HepG2 (cell line): Measurements from ENCODE around the gene CHRNG. TPM values are rescaled to one million over a fixed set of nuclear protein-coding genes. Genes with fewer than 3 reads are reported as not detected.

Experiments
- AGO2 ChIP-seq: fragments of 200-400 bp; formaldehyde crosslinking; optimal IDR thresholded peaks from 2 replicates; pipeline ENCODE3; 2017; ENCODE audit warnings: mild to moderate bottlenecking, low read depth, low read length, moderate library complexity
- KDM2A ChIP-seq: sonication (generic); formaldehyde crosslinking; IDR thresholded peaks from 2 replicates; pipeline ENCODE4 v1.4.0; 2020; ENCODE audit warnings: low read depth, missing genetic modification reagents, borderline replicate concordance
- KLF9 ChIP-seq: IDR thresholded peaks from 2 replicates; pipeline ENCODE4 v1.6.1; 2016; ENCODE audit warnings: low read depth
- POLR2A ChIP-seq, 2 experiments: IDR thresholded peaks; 2 replicates each; pipeline ENCODE4 v1.6.1; 2011; ENCODE audit warnings: low read depth in 2 of 2, low read length in 2 of 2, mild to moderate bottlenecking in 1 of 2, moderate library complexity in 1 of 2; ENCODE audit not compliant: insufficient read depth in 1 of 2
- PTBP1 ChIP-seq: fragments of 200-400 bp; formaldehyde crosslinking; IDR thresholded peaks from 2 replicates; pipeline ENCODE4 v1.6.1; 2018; ENCODE audit warnings: low read length, low read depth; ENCODE audit not compliant: poor library complexity, severe bottlenecking
- RBM22 ChIP-seq: fragments of 200-400 bp; formaldehyde crosslinking; optimal IDR thresholded peaks from 2 replicates; pipeline ENCODE3; 2017; ENCODE audit warnings: mild to moderate bottlenecking, low read length, moderate library complexity
- ZMAT3 ChIP-seq: sonication (generic); formaldehyde crosslinking; conservative IDR thresholded peaks from 2 replicates; pipeline ENCODE4 v1.7.0; 2021; ENCODE audit warnings: missing genetic modification reagents
- ZNF891 ChIP-seq: sonication (generic); formaldehyde crosslinking; IDR thresholded peaks from 2 replicates; pipeline ENCODE4 v1.5.0; 2020; ENCODE audit warnings: mild to moderate bottlenecking, missing genetic modification reagents
- polyA plus RNA-seq, 8 experiments: library from polyadenylated mRNA; depleted of rRNA in 3 of 8; stranded (reverse) in 7 of 8; unstranded in 1 of 8; fragments of >200 nt; fragmentation: Illumina TruSeq in 4 of 8; extraction: Trizol in 4 of 8; gene quantifications; 2 replicates each; pipeline versions ENCODE4 v1.2.1 to v1.2.3, GENCODE V29; 2011 to 2016; ENCODE audit warnings: low read depth in 4 of 8, missing spikeins in 1 of 8, mixed read lengths in 1 of 8; ENCODE audit not compliant: insufficient read depth in 1 of 8
- total RNA-seq, 5 experiments: library from RNA; depleted of rRNA; stranded (reverse); fragments of >200 nt; fragmentation: Illumina TruSeq; extraction: Trizol; gene quantifications; 2 replicates each; pipeline ENCODE4 v1.2.3, GENCODE V29; 2016; ENCODE audit warnings: low read depth in 1 of 5
- TF ChIP-seq, protein P1 (sequence below): sonication (generic); formaldehyde crosslinking; IDR thresholded peaks from 2 replicates; pipeline ENCODE4 v1.4.0; 2020; ENCODE audit warnings: missing genetic modification reagents, borderline replicate concordance
- TF ChIP-seq, protein P2 (sequence below): sonication (generic); formaldehyde crosslinking; IDR thresholded peaks from 2 replicates; pipeline ENCODE4 v1.4.0; 2020; ENCODE audit warnings: missing genetic modification reagents, borderline replicate concordance

Gene CHRNG
- total and polyA plus RNA-seq, 2 of the 13 experiments (the other 11 are each of a cell fraction or from before 2014, with no cell fraction given): not detected

DNA sequence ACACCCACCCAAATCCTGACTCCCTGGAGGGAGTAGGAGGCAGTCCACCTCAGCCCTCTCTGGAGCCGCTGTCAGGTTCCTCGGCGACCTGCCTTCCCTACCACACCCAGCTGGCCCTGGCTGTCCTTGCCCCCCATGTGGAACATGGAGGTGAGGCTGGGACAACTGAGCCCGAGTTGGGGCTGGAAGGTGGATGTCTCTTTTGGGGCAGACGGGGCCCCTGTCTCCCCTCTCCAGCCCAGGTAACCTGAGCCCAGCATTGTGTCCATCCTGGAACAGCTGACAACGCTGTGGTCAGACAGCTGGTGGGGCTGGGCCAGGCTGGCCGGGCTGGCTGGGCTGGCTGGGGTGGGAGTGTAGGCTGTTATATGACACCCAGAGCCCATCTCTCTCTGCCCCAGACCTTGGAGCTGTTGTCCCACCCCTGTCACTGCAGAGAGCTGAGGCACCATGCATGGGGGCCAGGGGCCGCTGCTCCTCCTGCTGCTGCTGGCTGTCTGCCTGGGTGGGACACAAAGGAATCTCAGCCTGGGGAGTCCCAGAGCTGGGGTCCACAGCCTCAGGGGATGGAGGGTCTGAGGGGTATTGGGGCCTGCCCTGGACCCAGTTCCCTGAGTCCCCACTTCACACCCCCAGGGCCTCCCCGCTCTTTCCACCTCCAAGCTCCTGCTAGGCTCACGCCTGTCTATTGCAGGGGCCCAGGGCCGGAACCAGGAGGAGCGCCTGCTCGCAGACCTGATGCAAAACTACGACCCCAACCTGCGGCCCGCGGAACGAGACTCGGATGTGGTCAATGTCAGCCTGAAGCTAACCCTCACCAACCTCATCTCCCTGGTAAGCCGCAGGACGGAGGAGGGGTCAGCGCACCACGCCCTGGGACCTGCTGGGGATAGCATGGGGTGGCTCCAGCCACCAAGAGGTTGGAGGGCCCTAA lies at the start of gene CHRNG (continued):
- TF ChIP-seq, protein P1, sequence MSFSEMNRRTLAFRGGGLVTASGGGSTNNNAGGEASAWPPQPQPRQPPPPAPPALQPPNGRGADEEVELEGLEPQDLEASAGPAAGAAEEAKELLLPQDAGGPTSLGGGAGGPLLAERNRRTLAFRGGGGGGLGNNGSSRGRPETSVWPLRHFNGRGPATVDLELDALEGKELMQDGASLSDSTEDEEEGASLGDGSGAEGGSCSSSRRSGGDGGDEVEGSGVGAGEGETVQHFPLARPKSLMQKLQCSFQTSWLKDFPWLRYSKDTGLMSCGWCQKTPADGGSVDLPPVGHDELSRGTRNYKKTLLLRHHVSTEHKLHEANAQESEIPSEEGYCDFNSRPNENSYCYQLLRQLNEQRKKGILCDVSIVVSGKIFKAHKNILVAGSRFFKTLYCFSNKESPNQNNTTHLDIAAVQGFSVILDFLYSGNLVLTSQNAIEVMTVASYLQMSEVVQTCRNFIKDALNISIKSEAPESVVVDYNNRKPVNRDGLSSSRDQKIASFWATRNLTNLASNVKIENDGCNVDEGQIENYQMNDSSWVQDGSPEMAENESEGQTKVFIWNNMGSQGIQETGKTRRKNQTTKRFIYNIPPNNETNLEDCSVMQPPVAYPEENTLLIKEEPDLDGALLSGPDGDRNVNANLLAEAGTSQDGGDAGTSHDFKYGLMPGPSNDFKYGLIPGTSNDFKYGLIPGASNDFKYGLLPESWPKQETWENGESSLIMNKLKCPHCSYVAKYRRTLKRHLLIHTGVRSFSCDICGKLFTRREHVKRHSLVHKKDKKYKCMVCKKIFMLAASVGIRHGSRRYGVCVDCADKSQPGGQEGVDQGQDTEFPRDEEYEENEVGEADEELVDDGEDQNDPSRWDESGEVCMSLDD (CRISPR knock-in tag): no peak
- 0 out of 4 replicates have a peak, but pooled peaks of 1 of the 2 experiments have one; percentile 10 for TF ChIP-seq POLR2A (IDR thresholded peaks at IDR 0.05; ENCODE audit: insufficient read depth in 1 of 2, low read depth in 2 of 2, low read length in 2 of 2)
- no peak for TF ChIP-seq ZMAT3
- TF ChIP-seq ZNF891 (CRISPR knock-in tag): no peak
- no peak for TF ChIP-seq KLF9 (CRISPR knock-in tag)
- TF ChIP-seq PTBP1: no peak
- TF ChIP-seq RBM22: no peak
- 0 out of 2 replicates have a peak, but pooled peaks have one; percentile 21 for TF ChIP-seq KDM2A
- TF ChIP-seq, protein P2, sequence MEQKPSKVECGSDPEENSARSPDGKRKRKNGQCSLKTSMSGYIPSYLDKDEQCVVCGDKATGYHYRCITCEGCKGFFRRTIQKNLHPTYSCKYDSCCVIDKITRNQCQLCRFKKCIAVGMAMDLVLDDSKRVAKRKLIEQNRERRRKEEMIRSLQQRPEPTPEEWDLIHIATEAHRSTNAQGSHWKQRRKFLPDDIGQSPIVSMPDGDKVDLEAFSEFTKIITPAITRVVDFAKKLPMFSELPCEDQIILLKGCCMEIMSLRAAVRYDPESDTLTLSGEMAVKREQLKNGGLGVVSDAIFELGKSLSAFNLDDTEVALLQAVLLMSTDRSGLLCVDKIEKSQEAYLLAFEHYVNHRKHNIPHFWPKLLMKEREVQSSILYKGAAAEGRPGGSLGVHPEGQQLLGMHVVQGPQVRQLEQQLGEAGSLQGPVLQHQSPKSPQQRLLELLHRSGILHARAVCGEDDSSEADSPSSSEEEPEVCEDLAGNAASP (CRISPR knock-in tag): no peak
- TF ChIP-seq AGO2: peak; percentile 73
